ENCODE results near the gene GGNBP2. TPM values are rescaled to one million over a fixed set of nuclear protein-coding genes. Genes with fewer than 3 reads are reported as not detected.

GGNBP2 gene
- total RNA-seq, 1 donor from 2014 or later = 71.2 TPM

- no peak overlapping the region for H3K4me3 Mint-ChIP-seq
- no peak for TF ChIP-seq CTCF (IDR thresholded peaks at IDR 0.05; ENCODE audit: unreplicated experiment)
- H3K36me3 Mint-ChIP-seq = peaks cover 16% of the 10 kb centered on the region
Observed at GRCh38 chr17:36590082-36590481, 45.4 kb downstream of the GGNBP2 start.

DNA sequence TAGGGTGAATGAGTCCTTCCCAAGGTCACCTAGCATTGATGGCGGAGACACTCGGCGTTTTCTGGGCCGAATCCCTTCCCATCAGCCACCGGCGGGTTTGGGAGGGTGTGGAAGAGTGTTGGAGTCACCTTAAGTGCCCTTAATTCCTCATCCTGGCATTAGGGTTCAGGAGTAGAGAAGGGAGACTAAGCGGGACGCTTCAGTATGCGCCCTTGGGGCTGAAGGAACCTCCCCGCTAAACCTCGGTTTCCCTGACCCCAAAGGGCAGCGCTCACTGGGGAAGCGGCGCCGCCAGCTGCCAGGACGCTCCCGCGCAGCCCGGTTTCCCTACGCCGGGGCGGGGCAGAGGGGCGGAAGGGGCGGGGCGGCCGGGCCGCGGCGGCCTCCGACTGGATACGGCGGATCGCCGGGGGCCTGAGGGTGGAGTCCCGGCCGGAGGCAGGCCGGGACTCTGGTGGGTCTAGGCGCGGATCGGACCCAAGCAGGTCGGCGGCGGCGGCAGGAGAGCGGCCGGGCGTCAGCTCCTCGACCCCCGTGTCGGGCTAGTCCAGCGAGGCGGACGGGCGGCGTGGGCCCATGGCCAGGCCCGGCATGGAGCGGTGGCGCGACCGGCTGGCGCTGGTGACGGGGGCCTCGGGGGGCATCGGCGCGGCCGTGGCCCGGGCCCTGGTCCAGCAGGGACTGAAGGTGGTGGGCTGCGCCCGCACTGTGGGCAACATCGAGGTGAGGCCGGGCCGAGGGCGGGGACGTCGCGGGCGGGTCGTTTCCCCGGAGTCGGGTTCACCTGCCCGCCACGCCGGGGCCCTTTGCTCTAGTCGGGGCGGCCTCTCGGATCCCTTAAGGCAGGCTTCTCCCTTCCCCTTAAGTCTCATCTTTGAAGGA, 47.0 kb downstream of the GGNBP2 start, which contains the start of gene DHRS11:
TSS of gene DHRS11 (plus strand) at position 446 of the 882 bp plus-strand sequence. CDS start at position 577, 131 bp downstream.
- peak; percentile 71 to 80 for DNase-seq (ENCODE audit: low spot score in 2 of 2, unreplicated experiment in 2 of 2)
- Mint-ChIP-seq H3K9me3 (no peaks in the 10 kb centered on the region), H3K27ac (peak within 1 kb of the TSS; percentile 76), H3K36me3 (peaks cover 11% of the 10 kb centered on the region), H3K27me3 (ENCODE audit: low read depth) (no peaks in the 10 kb centered on the region), H3K4me1 (peaks cover 18% of the 10 kb centered on the region), H3K4me3 (peak within 1 kb of the TSS; percentile 73)
- TF ChIP-seq CTCF (IDR thresholded peaks at IDR 0.05; ENCODE audit: unreplicated experiment) = no peak

More at GRCh38 chr17:36590082-36590481, 45.4 kb downstream of the GGNBP2 start:
- no peak for DNase-seq (ENCODE audit: low spot score in 2 of 2, unreplicated experiment in 2 of 2)
- Mint-ChIP-seq H3K27ac (no peak overlapping the region), H3K27me3 (ENCODE audit: low read depth) (no peaks in the 10 kb centered on the region), H3K9me3 (no peaks in the 10 kb centered on the region), H3K4me1 (peaks cover 18% of the 10 kb centered on the region)

GRCh38 chr17:36592316-36592715, 47.6 kb downstream of the GGNBP2 start:
- H3K4me3 Mint-ChIP-seq = peak overlapping the region; percentile 73
- H3K4me1 Mint-ChIP-seq = peaks cover 18% of the 10 kb centered on the region
- peaks cover 7% of the 10 kb centered on the region for H3K36me3 Mint-ChIP-seq
- no peak for DNase-seq (ENCODE audit: low spot score in 2 of 2, unreplicated experiment in 2 of 2)
- H3K9me3 Mint-ChIP-seq = no peaks in the 10 kb centered on the region
- TF ChIP-seq CTCF (IDR thresholded peaks at IDR 0.05; ENCODE audit: unreplicated experiment) = no peak
- no peaks in the 10 kb centered on the region for H3K27me3 Mint-ChIP-seq (ENCODE audit: low read depth)
- peak overlapping the region; percentile 76 for H3K27ac Mint-ChIP-seq

DNA sequence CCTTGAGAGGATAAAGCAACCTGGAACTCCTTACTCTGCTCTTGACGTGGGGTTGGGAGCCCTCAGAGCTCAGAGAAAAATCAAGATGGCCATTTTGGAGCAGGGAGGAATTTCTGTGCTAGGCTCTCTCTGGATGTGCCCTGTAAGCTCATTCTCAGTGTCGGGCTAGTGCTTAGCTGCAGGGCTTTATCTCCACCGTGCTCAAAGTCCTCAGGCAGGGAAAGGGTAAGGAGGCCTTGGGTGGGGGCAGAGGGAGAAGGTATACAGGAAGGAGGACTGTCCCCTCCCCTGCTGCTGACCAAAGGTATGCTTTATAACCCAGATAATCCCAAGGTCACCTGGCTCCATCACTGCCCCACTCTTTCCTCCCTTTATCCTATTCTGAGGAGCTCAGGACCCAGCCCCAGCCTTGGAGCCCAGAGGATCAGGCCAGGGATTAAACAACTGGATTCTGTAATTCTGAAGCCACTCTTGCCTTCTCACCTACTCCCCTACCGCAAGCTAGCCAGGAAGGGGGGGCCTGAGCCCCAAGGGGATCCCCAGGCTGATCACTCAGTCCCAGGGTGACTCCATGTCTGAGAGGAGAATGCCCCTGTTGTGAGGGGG, 48.1 kb downstream of the GGNBP2 start:
- Mint-ChIP-seq H3K4me3 (peak overlapping the region; percentile 73), H3K36me3 (peaks cover 6% of the 10 kb centered on the region), H3K9me3 (no peaks in the 10 kb centered on the region), H3K4me1 (peaks cover 18% of the 10 kb centered on the region), H3K27me3 (ENCODE audit: low read depth) (no peaks in the 10 kb centered on the region), H3K27ac (peak overlapping the region; percentile 76)
- peak in 1 of 2 experiments; percentile 34 for DNase-seq (ENCODE audit: low spot score in 2 of 2, unreplicated experiment in 2 of 2)
- TF ChIP-seq CTCF (IDR thresholded peaks at IDR 0.05; ENCODE audit: unreplicated experiment) = no peak

- H3K36me3 Mint-ChIP-seq = peaks cover 4% of the 10 kb centered on the region
- peaks cover 18% of the 10 kb centered on the region for H3K4me1 Mint-ChIP-seq
- peak overlapping the region; percentile 4 for H3K27ac Mint-ChIP-seq
- peak overlapping the region; percentile 73 for H3K4me3 Mint-ChIP-seq
- DNase-seq (ENCODE audit: low spot score in 2 of 2, unreplicated experiment in 2 of 2) = peak in 1 of 2 experiments; percentile 27
- no peak for TF ChIP-seq CTCF (IDR thresholded peaks at IDR 0.05; ENCODE audit: unreplicated experiment)
- no peaks in the 10 kb centered on the region for H3K27me3 Mint-ChIP-seq (ENCODE audit: low read depth)
- no peaks in the 10 kb centered on the region for H3K9me3 Mint-ChIP-seq
Observed at GRCh38 chr17:36593656-36594316, 49.1 kb downstream of the GGNBP2 start.
